ENCODE measurements around the gene RPL38.

Gene RPL38

GRCh38 chr17:74203439-74204240 lies at the start of gene RPL38:
Gene RPL38 (plus strand): TSS chr17:74203678. CDS start chr17:74203956, 278 bp downstream.
- DNase-seq: peak; percentile 97

GRCh38 chr17:74153821-74154430 lies 49.6 kb upstream of the RPL38 start:
- no peak for DNase-seq

- no peak for DNase-seq
Observed at GRCh38 chr17:74156878-74157277, 46.6 kb upstream of the RPL38 start.

GRCh38 chr17:74157366-74157765 lies 46.1 kb upstream of the RPL38 start:
- DNase-seq: no peak

- no peak for DNase-seq
Observed at GRCh38 chr17:74158761-74159160, 44.7 kb upstream of the RPL38 start.

- DNase-seq: no peak
Observed at GRCh38 chr17:74159226-74159840, 44.1 kb upstream of the RPL38 start.

- DNase-seq: no peak
Observed at GRCh38 chr17:74160656-74161502, 42.6 kb upstream of the RPL38 start.

- DNase-seq: no peak
Observed at GRCh38 chr17:74161503-74161875, 42.0 kb upstream of the RPL38 start.

GRCh38 chr17:74163271-74163821 lies 40.1 kb upstream of the RPL38 start:
- DNase-seq: no peak

- no peak for DNase-seq
Observed at GRCh38 chr17:74163836-74164235, 39.6 kb upstream of the RPL38 start.

GRCh38 chr17:74164446-74165045 lies 38.9 kb upstream of the RPL38 start:
- DNase-seq: no peak

- DNase-seq: no peak
Observed at GRCh38 chr17:74165797-74166365, 37.6 kb upstream of the RPL38 start.

- no peak for DNase-seq
Observed at GRCh38 chr17:74170924-74171323, 32.6 kb upstream of the RPL38 start.

- no peak for DNase-seq
Observed at GRCh38 chr17:74172700-74173099, 30.8 kb upstream of the RPL38 start.

- DNase-seq: peak; percentile 15
Observed at GRCh38 chr17:74176546-74177001, 26.9 kb upstream of the RPL38 start.

GRCh38 chr17:74177018-74177450 lies 26.4 kb upstream of the RPL38 start:
- no peak for DNase-seq

- DNase-seq: no peak
Observed at GRCh38 chr17:74179576-74179975, 23.9 kb upstream of the RPL38 start.

- no peak for DNase-seq
Observed at GRCh38 chr17:74180336-74180735, 23.1 kb upstream of the RPL38 start.

- no peak for DNase-seq
Observed at GRCh38 chr17:74181341-74181740, 22.1 kb upstream of the RPL38 start.

GRCh38 chr17:74182041-74182723 lies 21.3 kb upstream of the RPL38 start:
- no peak for DNase-seq

GRCh38 chr17:74183411-74183810 lies 20.1 kb upstream of the RPL38 start:
- no peak for DNase-seq

All from activated gamma-delta T cell treated with Interleukin-2 at 50 U/mL for 16 hours (primary cell).